Measurements from ENCODE around the gene DNM3.

- no peak for TF ChIP-seq CTCF (IDR thresholded peaks at IDR 0.05; ENCODE audit: control extremely low read depth in 1 of 3, insufficient read depth in 1 of 3, low read depth in 1 of 3, low read length in 3 of 3)
- no peak for TF ChIP-seq SIX5 (IDR thresholded peaks at IDR 0.05; ENCODE audit: low read depth, low read length)
- no peak for TF ChIP-seq ATF3 (IDR thresholded peaks at IDR 0.05; ENCODE audit: insufficient read depth, low read depth, low read length)
These were observed 467.3 kb downstream of the DNM3 start for GRCh38 chr1:172308577-172308976.

Measured in H1 (cell line).